Common myeloid progenitor, CD34-positive (primary cell): ENCODE measurements around the gene MRPL24.

Source experiments
- CTCF ChIA-PET: fragments of 350-600 bp; sonication (Branson Sonifier 250); formaldehyde crosslinking; loops from one replicate; lab custom pipeline; 2021; ENCODE audit warnings: antibody characterized with exemption; lab: Charles Lee
- POLR2A ChIA-PET: fragments of 350-600 bp; sonication (Branson Sonifier 250); formaldehyde crosslinking; loops from one replicate; lab custom pipeline; 2021; ENCODE audit warnings: antibody characterized with exemption; lab: Charles Lee
- DNase-seq, 3 donors: peaks; one replicate each; pipeline versions ENCODE4 v3.0.0 to v3.0.0-alpha.2; 2013
- H3K27ac ChIP-seq, 2 experiments: 1 replicate in 1 of 2; 2 replicates in 1 of 2; pipeline ENCODE4 v1.7.0; 2013; ENCODE audit warnings: inconsistent platforms in 2 of 2, low read length in 2 of 2, mild to moderate bottlenecking in 2 of 2, low read depth in 1 of 2, moderate library complexity in 1 of 2; ENCODE audit not compliant: severe bottlenecking in 2 of 2, insufficient read depth in 1 of 2, poor library complexity in 1 of 2
- H3K27me3 ChIP-seq, 5 experiments: replicated peaks in 2 of 5; 1 replicate in 3 of 5; 2 replicates in 2 of 5; pipeline versions ENCODE4 v1.6.1 to v1.7.0; 2013; ENCODE audit warnings: low read length in 4 of 5, mild to moderate bottlenecking in 2 of 5, moderate library complexity in 2 of 5, inconsistent platforms in 1 of 5; ENCODE audit not compliant: insufficient read depth in 5 of 5, control insufficient read depth in 4 of 5
- H3K36me3 ChIP-seq, 4 experiments: 1 replicate in 2 of 4; 2 replicates in 2 of 4; pipeline versions ENCODE4 v1.6.1 to v1.7.0; 2013; ENCODE audit warnings: low read length in 3 of 4, control low read depth in 1 of 4, mild to moderate bottlenecking in 1 of 4; ENCODE audit not compliant: control insufficient read depth in 4 of 4, insufficient read depth in 4 of 4
- H3K4me1 ChIP-seq, 4 experiments: 1 replicate in 3 of 4; 2 replicates in 1 of 4; pipeline versions ENCODE4 v1.6.1 to v1.7.1; 2013; ENCODE audit warnings: low read length in 3 of 4, mild to moderate bottlenecking in 3 of 4, control low read depth in 1 of 4, inconsistent platforms in 1 of 4, moderate library complexity in 1 of 4; ENCODE audit not compliant: control insufficient read depth in 4 of 4, insufficient read depth in 4 of 4; ENCODE audit errors: control extremely low read depth in 1 of 4
- H3K4me3 ChIP-seq, 7 experiments: 1 replicate in 4 of 7; 2 replicates in 3 of 7; pipeline versions ENCODE4 v1.5.1 to v1.7.0; 2013; ENCODE audit warnings: mild to moderate bottlenecking in 7 of 7, low read length in 6 of 7, moderate library complexity in 6 of 7, inconsistent platforms in 2 of 7, low read depth in 2 of 7, control low read depth in 1 of 7; ENCODE audit not compliant: insufficient read depth in 4 of 7, control insufficient read depth in 1 of 7; ENCODE audit errors: extremely low read depth in 1 of 7
- H3K9me3 ChIP-seq, 5 experiments: 1 replicate in 4 of 5; 2 replicates in 1 of 5; pipeline versions ENCODE4 v1.6.1 to v1.7.1; 2013; ENCODE audit warnings: low read length in 4 of 5, mild to moderate bottlenecking in 2 of 5, inconsistent platforms in 1 of 5, low read depth in 1 of 5, moderate library complexity in 1 of 5; ENCODE audit not compliant: control insufficient read depth in 4 of 5, insufficient read depth in 2 of 5; ENCODE audit errors: control extremely low read depth in 1 of 5
- WGBS: methylation state at CpG from one replicate; pipeline ENCODE4 v1.1.5; 2013; ENCODE audit not compliant: insufficient coverage; 5-methylcytosine and 5-hydroxymethylcytosine counted together

The MRPL24 gene

GRCh38 chr1:156697481-156697880, 43.4 kb downstream of the MRPL24 start:
- CTCF ChIA-PET, result interaction anchor here (1.5 to 14.1 kb wide), 4 partner anchors 9 to 38 kb away, joined by 5 to 236 read pairs (median 25); partner anchors contain the start of genes CRABP2, ISG20L2 and METTL25B
- POLR2A ChIA-PET, result no interaction called here
- H3K4me1 ChIP-seq, result peaks cover 0 to 16% (median 12%) of the 10 kb centered on the region in 4 experiments
- H3K4me3 ChIP-seq, result no peak overlapping the region
- no peaks in the 10 kb centered on the region for H3K9me3 ChIP-seq
- H3K36me3 ChIP-seq, result no peaks in the 10 kb centered on the region
- H3K27ac ChIP-seq, result no peak overlapping the region
- WGBS, result 92% methylated on average over 8 of the region's 8 CpGs
- DNase-seq, result no peak
- H3K27me3 ChIP-seq, result peaks cover 0 to 43% (median 15%) of the 10 kb centered on the region in 5 experiments

GRCh38 chr1:156696755-156697154, 44.1 kb downstream of the MRPL24 start:
- POLR2A ChIA-PET, result no interaction called here
- CTCF ChIA-PET, result interaction anchor here (2.9 to 14.1 kb wide), 3 partner anchors 10 to 29 kb away, joined by 16 to 236 read pairs (median 34); partner anchors contain the start of genes CRABP2, ISG20L2 and METTL25B

DNA sequence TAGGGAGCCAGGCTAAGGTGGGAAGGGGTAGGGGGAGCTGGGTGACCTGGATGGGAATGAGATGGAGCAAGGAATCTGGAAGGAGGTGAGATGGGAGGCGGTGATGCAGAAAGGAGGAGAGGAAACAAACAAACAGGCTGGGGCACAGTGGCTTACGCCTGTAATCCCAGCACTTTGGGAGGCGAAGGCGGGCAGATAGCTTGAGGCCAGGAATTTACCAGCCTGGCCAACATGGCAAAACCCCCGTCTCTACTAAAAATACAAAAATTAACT, 46.3 kb downstream of the MRPL24 start:
- POLR2A ChIA-PET, result no interaction called here
- H3K4me1 ChIP-seq, result peaks cover 0 to 33% (median 25%) of the 10 kb centered on the region in 4 experiments
- H3K27ac ChIP-seq, result no peak overlapping the region
- CTCF ChIA-PET, result interaction anchor here (1.0 to 21.6 kb wide), 8 partner anchors 11 to 233 kb away, joined by 3 to 393 read pairs (median 3); partner anchors contain the start of genes ISG20L2, METTL25B, NES and NTRK1
- 96% methylated on average over 5 of the region's 5 CpGs for WGBS
- H3K36me3 ChIP-seq, result no peaks in the 10 kb centered on the region
- H3K4me3 ChIP-seq, result no peak overlapping the region
- no peaks in the 10 kb centered on the region for H3K9me3 ChIP-seq
- DNase-seq, result no peak
- peaks cover 0 to 53% (median 28%) of the 10 kb centered on the region in 5 experiments for H3K27me3 ChIP-seq

More at GRCh38 chr1:156696755-156697154, 44.1 kb downstream of the MRPL24 start:
- DNase-seq, result no peak
- Histone ChIP-seq H3K27me3 (peaks cover 0 to 49% (median 20%) of the 10 kb centered on the region in 5 experiments), H3K4me3 (no peak overlapping the region), H3K9me3 (no peaks in the 10 kb centered on the region), H3K4me1 (peaks cover 0 to 23% (median 19%) of the 10 kb centered on the region in 4 experiments), H3K27ac (no peak overlapping the region), H3K36me3 (no peaks in the 10 kb centered on the region)
- WGBS, result 98% methylated on average over 7 of the region's 8 CpGs

GRCh38 chr1:156693848-156694689, 46.8 kb downstream of the MRPL24 start:
- no peak for DNase-seq
- Histone ChIP-seq H3K9me3 (no peaks in the 10 kb centered on the region), H3K4me1 (peaks cover 0 to 38% (median 29%) of the 10 kb centered on the region in 4 experiments), H3K27ac (peak overlapping the region in 1 of 2 experiments; percentile 46), H3K4me3 (no peak overlapping the region), H3K36me3 (no peaks in the 10 kb centered on the region), H3K27me3 (peaks cover 0 to 55% (median 29%) of the 10 kb centered on the region in 5 experiments)
- 82% methylated on average over 7 of the region's 12 CpGs for whole genome bisulfite sequencing
- CTCF ChIA-PET, result interaction anchor here (1.0 to 21.6 kb wide), 10 partner anchors 12 to 234 kb away, joined by 3 to 393 read pairs (median 3); partner anchors contain the start of genes ISG20L2, METTL25B, NES and NTRK1
- POLR2A ChIA-PET, result no interaction called here

- H3K27ac ChIP-seq, result peak overlapping the region in 1 of 2 experiments; percentile 46
- H3K9me3 ChIP-seq, result no peaks in the 10 kb centered on the region
- peak in 2 of 3 donors; percentile 33 to 39 for DNase-seq
- 49% methylated on average over 10 of the region's 16 CpGs for WGBS
- H3K4me3 ChIP-seq, result no peak overlapping the region
- peaks cover 0 to 62% (median 29%) of the 10 kb centered on the region in 5 experiments for H3K27me3 ChIP-seq
- ChIA-PET CTCF (interaction anchor here (0.5 to 24.9 kb wide), 11 partner anchors 10 to 234 kb away, joined by 3 to 393 read pairs (median 3); partner anchors contain the start of genes CRABP2, ISG20L2, METTL25B and NES), POLR2A (no interaction called here)
- peaks cover 0 to 39% (median 29%) of the 10 kb centered on the region in 4 experiments for H3K4me1 ChIP-seq
- H3K36me3 ChIP-seq, result no peaks in the 10 kb centered on the region
Measured at GRCh38 chr1:156692925-156693847, 47.7 kb downstream of the MRPL24 start.

DNA sequence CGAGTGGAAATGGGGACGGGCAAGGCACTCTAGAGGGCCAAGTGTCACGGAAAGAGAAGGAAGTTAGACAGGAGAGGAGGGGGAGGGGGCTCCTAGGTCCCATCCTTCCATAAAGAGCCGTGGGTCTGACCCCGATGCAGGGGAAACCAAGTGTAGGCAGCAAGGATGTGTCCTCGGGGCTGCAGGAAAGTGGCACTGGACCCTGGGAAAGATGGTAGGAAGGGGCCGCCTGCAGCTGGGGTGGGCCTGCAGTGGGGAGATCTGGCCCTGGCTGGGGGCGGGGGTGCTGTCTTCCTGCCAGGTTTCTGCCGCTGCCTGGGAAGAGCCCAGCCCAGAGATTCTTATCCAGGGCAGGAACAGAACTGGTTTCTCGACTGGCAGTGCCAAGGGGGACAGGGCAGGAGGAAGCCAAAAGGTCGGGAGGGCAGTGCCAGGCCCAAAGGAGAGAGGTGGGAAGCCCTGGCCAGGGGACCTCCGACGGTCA, 48.4 kb downstream of the MRPL24 start:
- Histone ChIP-seq H3K4me3 (peak overlapping the region in 1 of 7 experiments; percentile 28), H3K36me3 (no peaks in the 10 kb centered on the region), H3K4me1 (peaks cover 0 to 39% (median 29%) of the 10 kb centered on the region in 4 experiments), H3K27me3 (peaks cover 0 to 62% (median 29%) of the 10 kb centered on the region in 5 experiments), H3K27ac (no peak overlapping the region), H3K9me3 (no peaks in the 10 kb centered on the region)
- 2% methylated on average over 10 of the region's 13 CpGs for WGBS
- ChIA-PET POLR2A (no interaction called here), CTCF (interaction anchor here (0.5 to 24.9 kb wide), 9 partner anchors 10 to 277 kb away, joined by 3 to 393 read pairs (median 30); partner anchors contain the start of genes CRABP2, INSRR, ISG20L2 and METTL25B)
- DNase-seq, result peak in 1 of 3 donors; percentile 20
